DMS53 treated with DMSO at 0.1 percent for 48 hours (cell line): ENCODE measurements around the gene YTHDF1.

Source experiments
- DNase-seq: peaks from one replicate; lab custom pipeline; 2025; ENCODE audit not compliant: unreplicated experiment; lab: John Stamatoyannopoulos, UW

YTHDF1 gene

GRCh38 chr20:63186528-63187316 is 29.2 kb downstream of the YTHDF1 start:
- DNase-seq = no peak

GRCh38 chr20:63186084-63186483 is 29.8 kb downstream of the YTHDF1 start:
- DNase-seq = no peak

- no peak for DNase-seq
Measured at GRCh38 chr20:63185215-63185796, 30.6 kb downstream of the YTHDF1 start.

GRCh38 chr20:63183422-63184146 is 32.3 kb downstream of the YTHDF1 start:
- no peak for DNase-seq

GRCh38 chr20:63182946-63183415 is 33.0 kb downstream of the YTHDF1 start:
- DNase-seq = no peak

GRCh38 chr20:63182425-63182824 is 33.5 kb downstream of the YTHDF1 start:
- no peak for DNase-seq

GRCh38 chr20:63181226-63181625 is 34.7 kb downstream of the YTHDF1 start:
- DNase-seq = no peak

- no peak for DNase-seq
Measured at GRCh38 chr20:63180569-63181185, 35.3 kb downstream of the YTHDF1 start.

GRCh38 chr20:63179687-63180568 is 36.0 kb downstream of the YTHDF1 start:
- DNase-seq = no peak

GRCh38 chr20:63178889-63179686 is 36.8 kb downstream of the YTHDF1 start:
- peak; percentile 28 for DNase-seq

- DNase-seq = no peak
Measured at GRCh38 chr20:63178446-63178820, 37.5 kb downstream of the YTHDF1 start.

GRCh38 chr20:63177785-63178445 is 38.0 kb downstream of the YTHDF1 start:
- DNase-seq = no peak

- DNase-seq = no peak
Measured at GRCh38 chr20:63177134-63177784, 38.7 kb downstream of the YTHDF1 start.

GRCh38 chr20:63176427-63177133 is 39.4 kb downstream of the YTHDF1 start:
- DNase-seq = no peak

- no peak for DNase-seq
Measured at GRCh38 chr20:63176034-63176426, 39.9 kb downstream of the YTHDF1 start.

GRCh38 chr20:63175038-63175895 is 40.7 kb downstream of the YTHDF1 start:
- DNase-seq = no peak
